HG03280 (cell line): ENCODE measurements around the gene LOXHD1.

Experiments used
- ATAC-seq: cut with Tn5 transposase; IDR thresholded peaks from one replicate; pipeline ENCODE4 v1.9.1; 2021; ENCODE audit warnings: mild to moderate bottlenecking, moderate library complexity; ENCODE audit not compliant: unreplicated experiment

Gene LOXHD1

DNA sequence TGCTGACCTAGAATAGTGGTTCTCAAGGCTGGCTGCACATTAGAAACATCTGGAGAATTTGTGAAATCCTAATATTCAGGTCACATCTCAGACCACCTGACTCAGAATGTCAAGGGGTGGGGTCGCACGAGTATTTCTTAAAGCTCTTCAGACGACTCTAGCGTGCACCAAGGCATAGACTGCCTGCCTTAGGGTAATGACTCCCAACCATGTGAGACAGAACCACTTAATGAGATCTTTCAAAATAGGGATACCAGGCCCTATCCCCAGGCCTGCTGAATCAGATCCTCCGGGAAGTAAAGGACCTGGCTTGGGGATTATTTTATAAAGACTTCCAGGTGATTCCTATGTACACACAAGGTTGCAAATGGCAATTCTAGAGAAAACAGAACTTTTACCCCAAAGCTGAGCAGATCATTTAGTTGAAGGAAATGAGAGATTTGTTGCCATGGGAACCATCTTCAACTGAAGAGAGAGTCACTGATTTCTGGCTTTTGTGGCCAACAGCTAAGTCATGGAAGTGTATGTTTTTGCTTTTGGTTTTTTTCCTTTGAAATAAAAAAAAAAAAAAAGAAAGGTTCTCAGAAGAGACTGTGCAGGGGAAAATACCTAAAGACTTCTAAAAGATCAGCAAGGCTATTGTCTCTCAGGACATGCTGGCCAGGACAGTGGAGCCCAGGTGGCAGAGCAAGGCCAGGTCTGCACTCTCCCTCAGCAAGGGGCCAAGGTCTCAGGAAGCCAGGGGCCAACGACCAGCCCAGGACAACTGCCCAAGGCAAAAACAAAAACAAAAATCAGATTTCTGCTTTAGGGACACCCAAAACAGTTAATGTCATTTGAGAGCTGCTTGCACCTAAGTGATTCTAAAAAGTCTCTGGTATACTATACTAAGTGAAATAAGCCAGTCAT is 15.3 kb upstream of the LOXHD1 start:
- no peak for ATAC-seq

DNA sequence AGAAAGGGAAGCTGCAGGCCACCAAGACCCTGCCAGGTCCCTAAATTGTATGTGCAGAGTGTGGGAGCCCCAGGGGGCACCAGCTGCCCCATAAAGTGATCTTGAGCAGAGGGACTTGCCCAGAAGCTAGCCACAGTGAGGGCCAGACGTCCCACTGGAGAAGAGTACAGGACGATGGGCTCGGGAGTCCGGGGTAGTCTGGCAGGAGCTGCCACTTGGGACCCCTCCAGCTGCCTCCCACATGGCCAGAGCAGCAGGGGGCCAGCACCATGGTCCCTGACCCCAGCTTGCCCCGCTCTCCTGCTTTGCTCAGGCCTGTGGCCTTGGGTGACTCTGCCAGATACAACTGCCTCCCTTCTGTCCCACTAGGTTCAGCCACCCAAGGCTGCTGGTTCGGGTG is 11.7 kb upstream of the LOXHD1 start:
- no peak for ATAC-seq

DNA sequence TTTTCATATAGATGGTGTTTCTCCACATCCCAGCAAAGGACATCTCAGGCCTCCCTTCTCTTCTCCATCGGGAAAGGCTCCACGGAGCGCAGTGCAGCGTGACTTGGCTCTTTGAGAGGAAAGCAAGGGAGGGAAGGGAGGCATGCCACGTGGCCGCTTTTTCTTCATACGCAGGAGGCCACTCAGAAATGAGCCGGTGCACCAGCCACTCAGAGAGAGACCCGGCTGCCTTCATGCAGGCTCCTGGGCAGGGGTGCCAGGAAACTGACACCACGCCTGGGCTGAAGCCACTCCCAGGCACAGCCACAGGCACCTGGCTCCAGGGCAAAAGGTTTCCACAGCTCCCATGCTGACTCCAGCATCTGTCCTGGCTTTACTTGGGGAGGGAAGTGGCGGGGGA is 11.1 kb upstream of the LOXHD1 start:
- ATAC-seq: no peak

DNA sequence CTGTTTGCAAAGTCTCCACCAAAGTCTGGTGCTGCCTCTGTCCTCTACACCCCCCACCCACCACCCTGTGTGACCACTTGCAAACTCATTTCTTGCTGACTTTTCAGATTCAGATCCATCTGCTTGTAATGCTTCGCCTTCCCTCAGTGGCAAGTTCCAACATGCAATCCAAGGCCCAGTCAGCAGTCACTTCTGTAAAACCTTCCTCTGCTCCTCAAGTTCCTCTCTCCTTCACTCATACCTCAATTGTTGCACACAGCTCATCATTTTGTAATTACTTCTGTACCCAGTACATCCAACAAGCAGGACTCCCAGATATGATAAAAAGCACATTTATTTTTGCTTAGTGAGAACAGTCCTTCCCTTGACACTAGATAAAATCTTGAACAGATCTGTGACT is 6.5 kb upstream of the LOXHD1 start:
- ATAC-seq: no peak

DNA sequence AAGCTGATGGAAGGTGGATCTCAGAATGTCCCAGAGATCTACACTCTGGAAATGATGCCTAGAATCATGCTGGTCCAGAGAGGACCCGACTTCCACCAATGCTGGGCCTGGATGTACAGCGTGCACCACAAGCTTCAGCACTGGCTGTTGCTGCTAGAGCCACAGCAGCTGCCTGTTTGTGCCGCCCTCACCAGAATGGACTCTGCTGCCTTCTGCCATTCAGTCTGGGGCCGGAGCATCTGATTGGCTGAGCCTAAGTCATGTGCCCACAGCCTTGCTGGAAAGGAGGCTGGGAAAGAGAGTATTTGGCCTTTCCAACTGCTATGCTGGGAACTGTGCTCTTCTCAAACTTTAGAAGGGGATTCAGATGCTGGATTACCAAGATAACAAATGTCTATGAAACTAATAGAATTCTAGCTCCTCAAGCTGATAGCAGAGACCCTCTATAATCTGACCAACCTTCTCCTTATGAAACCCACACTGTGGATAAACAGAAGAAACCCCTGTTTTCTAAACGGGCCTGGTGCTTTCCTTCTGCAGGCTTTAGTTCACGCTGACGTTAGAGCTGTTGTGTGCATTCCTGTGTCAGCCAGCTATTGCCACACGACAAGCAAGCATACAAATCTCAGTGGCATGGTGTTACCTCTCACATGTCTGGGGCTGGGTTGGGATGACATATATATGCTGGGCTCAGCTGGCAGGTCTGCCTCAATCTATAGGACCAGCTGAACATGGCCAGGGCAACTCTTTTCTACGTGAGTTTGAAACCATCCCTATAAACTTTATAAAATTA is 4.1 kb upstream of the LOXHD1 start:
- ATAC-seq: no peak

DNA sequence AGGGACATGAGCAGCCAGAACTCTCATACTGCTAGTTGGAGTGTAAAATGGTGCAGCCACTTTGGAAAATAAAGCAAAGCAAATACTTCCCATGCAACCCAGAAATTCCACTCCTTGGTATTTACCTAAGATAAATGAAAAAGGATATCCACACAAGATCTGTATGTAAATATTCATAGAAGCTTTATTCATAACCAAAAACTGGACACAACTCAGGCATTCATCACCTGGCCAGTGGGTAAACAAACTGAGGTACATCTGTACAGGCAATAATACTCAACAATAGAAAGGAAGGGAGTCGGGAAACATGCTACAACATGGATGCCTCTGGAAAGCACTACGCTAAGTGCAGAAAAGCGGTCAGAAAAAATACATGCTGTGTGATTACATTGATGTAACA is 2.5 kb upstream of the LOXHD1 start:
- no peak for ATAC-seq

DNA sequence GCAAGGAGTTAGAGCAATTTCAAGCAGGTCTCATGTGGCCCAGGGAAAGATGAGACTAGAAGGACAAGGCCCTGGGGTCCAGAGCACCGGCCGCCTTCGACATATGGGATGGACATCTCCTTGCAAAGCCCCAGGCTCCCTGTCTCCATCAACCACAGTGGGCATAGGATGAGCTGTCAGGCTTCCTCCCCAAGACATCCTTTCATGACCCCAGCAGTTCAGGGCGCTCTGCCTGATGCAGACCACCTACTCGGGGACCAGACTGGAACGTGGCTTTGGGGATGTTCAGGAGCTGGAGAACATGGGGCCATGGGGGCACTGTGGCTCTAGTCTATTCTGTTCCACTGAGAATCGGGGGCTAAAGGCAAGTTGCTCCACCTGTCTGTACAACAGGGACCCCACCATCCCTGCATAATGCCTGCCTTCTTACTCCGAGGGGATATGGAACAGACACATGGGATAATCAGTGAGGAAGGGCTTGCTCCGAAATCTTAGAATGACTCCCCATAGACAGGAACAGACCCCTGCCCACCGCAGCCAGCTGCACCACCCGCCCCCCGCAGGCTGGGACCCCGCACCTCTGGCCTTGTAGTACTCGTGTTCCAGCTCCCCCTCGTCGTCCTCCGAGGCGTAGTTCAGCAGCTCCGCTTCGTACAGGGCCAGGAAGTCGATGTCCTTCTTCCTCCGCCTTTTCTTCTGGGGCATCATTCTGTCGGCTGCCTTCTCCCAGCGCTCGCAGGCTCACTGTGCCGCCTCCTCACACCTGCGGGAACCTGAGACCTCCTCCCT is 500 bp downstream of the LOXHD1 start:
- ATAC-seq: no peak

DNA sequence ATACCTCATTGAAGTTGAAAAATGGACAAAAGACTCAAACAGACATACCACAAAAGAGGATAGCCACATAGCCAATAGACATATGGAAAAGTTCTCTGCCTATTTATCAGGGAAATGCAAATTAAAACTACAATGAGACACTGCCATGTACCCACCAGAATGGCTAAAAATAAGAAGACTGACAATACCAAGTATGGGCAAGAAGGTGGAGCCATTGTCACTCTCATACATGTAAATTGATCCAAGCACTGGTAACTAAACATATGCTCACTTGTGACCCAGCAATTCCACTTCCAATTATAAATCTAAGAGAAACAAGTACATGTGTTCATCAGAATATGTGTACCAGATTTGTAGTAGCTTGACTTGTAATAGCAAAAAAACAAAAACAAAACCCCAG is 4.6 kb downstream of the LOXHD1 start:
- ATAC-seq: no peak

DNA sequence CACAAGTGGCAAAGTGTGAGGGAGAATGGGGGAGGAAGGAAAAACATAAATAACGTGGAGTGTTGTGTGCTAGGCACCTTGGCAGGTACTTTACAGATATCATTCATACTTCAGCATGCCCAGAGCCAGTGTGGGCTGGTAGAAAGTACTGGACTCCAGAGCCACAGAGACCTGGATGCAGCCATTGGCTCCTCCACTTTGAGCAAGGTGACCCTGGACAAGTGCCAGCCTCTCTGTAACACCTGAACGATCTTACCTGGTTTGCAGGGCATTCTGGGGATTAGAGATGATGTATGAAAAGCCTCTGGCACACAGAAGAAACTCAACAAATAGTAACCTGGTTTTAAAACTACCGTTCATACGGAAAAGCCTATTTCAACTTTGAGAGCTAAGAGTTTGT is 6.3 kb downstream of the LOXHD1 start:
- ATAC-seq: no peak

DNA sequence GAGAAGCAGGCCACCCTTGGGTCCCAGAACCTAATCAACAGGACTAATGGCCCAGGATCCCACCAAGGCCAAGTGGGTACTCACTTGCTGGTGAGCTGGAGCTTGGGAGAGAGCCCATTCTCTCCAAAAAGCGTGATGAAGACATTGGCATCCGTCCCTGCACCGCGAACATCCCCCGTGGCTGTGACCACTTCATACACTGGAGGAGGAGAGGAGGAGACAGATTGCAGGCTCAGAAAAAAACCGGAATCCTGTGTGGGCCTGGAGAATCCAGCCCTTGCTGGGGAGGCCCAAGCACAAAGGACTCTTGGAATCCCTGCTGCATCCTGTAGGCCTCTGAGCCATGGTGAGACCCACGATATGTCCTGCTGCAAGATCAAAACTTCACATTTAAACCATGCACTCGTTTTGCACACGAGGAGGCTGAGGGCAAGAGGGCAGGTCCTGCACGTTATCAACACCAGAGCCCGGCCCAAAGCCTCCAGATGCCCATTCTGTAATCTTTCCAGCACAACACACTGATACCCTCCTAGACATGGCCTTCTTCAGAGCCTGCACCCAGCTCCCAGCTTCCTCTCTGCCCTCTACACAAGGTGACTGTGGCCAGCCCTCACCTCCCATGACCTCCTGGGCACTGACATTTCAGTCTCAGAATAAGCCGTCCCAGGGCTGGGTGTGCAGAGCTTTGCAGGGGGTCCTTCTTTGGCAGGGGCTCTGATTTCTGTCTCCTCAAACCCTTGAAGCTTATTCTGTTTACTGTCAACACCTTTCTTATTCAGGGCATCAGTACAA is 7.8 kb downstream of the LOXHD1 start:
- ATAC-seq: no peak

DNA sequence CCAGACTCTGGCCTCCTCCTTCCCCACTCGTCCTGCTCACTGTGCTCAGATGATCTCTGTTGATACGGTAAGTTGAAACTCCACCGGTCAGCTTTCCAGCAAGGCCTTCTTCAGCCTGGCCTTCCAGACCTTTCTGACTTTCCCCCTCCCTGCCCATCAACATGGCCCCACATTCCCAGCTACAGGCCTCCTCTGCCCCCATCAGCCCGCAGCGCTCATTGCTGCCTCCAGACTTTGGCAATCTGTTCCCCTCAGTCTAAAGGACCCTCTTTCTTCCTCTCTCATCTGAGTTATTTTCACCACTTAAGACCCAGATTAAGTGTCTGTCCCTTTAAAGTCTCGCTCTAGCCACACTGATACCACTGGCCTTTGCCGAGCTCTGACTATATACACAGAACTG is 10.6 kb downstream of the LOXHD1 start:
- ATAC-seq: no peak

DNA sequence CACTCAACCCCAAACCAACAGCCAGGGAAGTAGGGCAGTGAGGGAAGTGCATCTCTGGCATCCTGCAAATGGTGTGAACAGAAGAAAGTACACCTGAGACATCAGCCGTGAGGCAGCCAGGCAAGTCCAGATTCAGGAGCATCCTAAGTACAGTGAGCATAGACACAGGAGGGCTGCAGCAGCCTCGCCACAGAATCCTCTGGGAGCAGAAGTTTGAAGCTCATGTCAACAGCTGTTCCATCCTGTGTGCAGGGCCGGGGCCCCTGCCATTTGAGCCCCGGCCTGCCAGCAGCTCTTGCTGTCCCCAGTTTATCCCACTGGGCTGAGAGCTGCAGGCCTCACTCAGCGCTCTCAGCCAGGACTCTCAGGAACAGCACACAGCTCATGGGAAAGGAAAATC is 14.5 kb downstream of the LOXHD1 start:
- no peak for ATAC-seq

DNA sequence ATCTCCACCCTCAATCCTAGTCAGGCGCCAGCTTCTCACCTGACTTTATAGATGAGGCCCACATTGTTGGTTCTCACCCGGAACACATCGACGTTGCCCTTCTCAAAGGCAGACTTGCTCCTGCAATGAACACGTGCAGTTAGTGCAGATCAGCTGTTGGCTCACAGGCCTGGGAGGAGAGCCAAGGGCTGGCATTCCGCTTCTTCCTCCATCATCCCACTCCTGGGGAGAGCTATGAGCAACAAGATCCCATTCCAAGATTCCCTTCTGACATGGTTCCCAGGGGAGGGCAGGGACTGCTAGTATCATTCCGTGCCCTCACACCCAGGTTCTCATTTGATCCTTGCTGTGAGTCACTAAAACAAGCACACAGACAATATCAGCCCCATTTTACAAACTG is 15.1 kb downstream of the LOXHD1 start:
- ATAC-seq: no peak

DNA sequence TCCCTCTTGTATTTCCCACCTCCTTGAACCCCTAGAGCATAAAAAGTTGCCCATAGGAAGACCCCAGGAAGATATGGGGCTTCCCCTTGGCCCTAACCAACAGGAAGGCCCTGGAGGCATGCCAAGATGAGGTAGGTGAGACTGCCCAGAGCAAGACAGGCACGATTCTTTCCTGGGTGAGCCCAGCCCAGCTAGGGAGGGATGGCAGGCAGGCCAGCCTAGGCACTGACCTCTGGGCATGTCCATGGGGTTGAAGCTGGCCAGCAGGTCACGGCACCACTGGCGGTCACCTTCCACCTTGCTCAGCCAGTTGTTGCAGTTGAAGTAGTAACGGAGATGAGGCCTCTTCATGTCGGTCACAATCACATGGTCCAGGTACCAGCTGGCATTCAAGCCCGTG is 17.6 kb downstream of the LOXHD1 start:
- no peak for ATAC-seq

DNA sequence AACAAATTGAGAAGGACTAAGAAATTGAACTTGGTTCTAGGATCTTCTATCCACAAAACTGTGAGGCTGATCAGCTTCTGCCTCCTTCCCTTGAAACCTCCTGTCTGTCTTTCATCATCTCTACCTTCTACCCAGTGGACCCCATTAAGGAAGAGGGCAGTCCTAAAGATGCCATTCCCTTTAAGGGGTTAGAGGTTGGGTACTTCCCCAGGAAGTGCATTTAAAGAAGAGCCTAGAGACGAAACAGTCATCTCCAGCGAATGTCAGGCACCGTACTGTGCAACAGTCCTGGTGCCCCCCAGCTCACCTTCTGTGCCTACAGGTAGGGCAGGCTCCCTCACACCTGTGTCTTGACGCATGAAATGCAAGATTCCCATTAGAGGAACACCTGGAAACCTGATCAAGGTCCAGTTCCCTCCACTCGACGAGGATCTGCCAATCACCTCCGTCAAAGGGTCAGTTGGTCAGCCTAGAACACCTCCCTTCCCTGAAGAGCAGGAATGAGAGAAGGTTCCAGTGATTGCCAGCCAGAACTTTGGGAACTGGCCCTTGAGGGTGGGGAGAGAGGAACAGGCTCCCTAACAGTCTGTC is 20.9 kb downstream of the LOXHD1 start:
- no peak for ATAC-seq

DNA sequence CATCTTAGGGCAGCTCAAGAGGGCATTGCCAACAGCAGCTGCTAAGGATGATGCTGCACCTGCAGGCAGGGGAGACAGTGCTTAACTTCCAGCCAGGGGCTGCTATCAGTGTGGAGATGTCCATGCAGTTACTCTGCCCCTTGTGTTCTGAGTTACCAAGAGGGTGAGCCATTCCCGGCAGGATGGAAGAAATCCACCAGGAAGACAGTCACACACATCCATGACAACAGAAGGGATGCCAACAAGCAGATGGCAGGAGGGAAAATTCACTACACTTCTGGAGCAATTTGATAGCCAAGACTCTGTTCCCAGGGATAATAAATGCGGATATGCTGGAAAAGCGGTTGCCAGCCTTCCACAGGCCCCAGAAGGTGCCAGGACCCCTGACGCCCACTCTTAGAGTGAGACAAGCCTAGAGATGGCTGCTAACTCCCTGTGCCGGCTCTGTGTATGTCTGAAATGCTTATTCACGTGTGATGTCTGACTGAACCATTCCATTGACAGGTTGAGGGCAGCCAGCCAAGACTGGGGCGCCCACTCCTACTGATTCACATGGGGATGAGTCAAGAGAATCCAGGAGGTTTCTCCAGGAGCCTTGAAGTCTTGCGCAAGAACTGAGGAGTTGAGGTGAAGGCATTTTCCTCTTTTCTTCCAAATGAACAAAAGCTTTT is 24.5 kb downstream of the LOXHD1 start:
- ATAC-seq: no peak

DNA sequence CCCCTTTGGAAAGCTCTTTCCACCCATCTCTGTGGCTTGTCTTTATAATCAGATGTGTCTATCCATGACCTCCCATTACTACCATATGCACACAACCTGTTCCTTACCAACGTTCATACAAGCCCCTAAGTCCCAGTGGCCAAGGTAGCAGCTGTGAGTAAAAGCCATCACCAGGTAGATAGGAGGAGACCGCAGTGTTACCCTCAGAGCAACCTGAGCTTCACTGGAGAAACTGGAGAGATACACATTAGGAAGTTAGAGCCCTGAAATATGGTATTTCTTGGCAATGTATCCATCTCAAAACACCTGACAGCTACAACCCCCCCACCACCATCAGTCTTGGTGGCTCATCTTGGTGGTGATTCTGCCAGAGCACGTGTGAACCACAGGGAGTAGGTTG is 26.0 kb downstream of the LOXHD1 start:
- no peak for ATAC-seq

DNA sequence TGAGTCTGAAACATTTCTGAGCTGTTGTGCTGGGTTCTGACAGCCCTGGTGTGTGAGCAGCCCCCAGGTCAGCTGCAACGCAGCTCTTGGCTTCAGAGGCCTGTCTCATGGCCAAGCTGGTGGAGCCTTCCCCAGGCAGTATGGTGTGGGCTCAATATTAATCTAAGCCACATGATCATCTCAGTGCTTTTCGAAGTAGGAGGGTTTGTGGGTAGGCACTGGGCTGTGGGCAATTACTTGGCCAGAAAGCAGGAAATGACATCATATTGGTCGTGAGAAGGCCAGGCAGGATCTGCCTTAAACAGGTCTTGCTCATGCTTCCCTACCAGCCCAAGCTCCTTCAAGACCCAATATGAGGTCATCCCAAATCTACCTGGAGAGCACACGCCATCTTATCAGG is 26.9 kb downstream of the LOXHD1 start:
- no peak for ATAC-seq

DNA sequence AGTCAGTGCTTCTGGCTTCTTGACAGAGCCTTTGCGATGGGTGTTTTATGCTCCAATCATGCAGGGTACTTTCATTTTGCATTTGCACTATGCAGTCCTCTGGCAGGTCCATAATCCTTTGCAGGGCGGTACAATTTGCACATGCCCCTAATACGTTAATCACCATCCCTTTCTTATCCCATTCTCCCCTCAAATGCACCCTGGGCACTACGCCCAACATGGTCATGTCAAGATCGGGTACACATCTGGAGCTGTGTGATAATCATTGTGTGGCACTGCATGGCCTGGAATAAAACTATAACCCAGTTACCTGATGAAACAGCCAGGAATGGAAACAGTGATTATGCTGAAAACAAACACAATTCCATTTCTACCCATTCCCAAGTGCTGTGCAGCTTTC is 27.7 kb downstream of the LOXHD1 start:
- no peak for ATAC-seq

DNA sequence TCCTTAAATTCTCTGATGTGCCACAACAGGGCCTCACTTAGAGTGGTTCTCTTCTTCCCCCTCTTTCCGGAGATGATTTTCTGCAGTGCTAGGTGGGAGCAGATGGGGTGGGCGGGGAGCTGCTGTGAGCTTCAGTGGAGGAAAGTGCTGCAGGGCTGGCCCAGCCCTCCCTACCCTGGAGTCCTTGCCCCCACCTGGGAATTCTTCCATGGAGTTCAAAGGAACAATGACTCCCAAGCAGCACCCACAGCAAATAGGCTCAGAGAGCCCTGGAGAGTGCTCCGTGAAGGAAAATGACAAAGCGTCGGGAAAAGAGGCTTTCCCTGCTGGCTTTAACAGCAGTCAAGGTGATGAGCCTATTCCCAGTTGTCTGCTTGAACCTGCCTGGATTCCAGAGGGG is 28.8 kb downstream of the LOXHD1 start:
- no peak for ATAC-seq
